Measurements from ENCODE around the gene LRCOL1.

Gene LRCOL1

GRCh38 chr12:132610051-132610759 is at the start of gene LRCOL1:
LRCOL1 (minus strand) TSS chr12:132610582; CDS start chr12:132606251, 4,331 bp downstream.
- no peak for DNase-seq (ENCODE audit: low read depth)

- DNase-seq (ENCODE audit: low read depth) = no peak
Measured at GRCh38 chr12:132660052-132660451, 49.7 kb upstream of the LRCOL1 start.

- DNase-seq (ENCODE audit: low read depth) = no peak
Measured at GRCh38 chr12:132659146-132659545, 48.8 kb upstream of the LRCOL1 start.

GRCh38 chr12:132658149-132658894 is 47.9 kb upstream of the LRCOL1 start:
- DNase-seq (ENCODE audit: low read depth) = no peak

GRCh38 chr12:132657004-132657727 is 46.8 kb upstream of the LRCOL1 start:
- no peak for DNase-seq (ENCODE audit: low read depth)

- DNase-seq (ENCODE audit: low read depth) = no peak
Measured at GRCh38 chr12:132653567-132654290, 43.3 kb upstream of the LRCOL1 start.

GRCh38 chr12:132651444-132652100 is 41.2 kb upstream of the LRCOL1 start:
- DNase-seq (ENCODE audit: low read depth) = no peak

- DNase-seq (ENCODE audit: low read depth) = no peak
Measured at GRCh38 chr12:132649226-132649945, 39.0 kb upstream of the LRCOL1 start.

- DNase-seq (ENCODE audit: low read depth) = no peak
Measured at GRCh38 chr12:132648616-132649225, 38.3 kb upstream of the LRCOL1 start.

GRCh38 chr12:132647858-132648257 is 37.5 kb upstream of the LRCOL1 start:
- DNase-seq (ENCODE audit: low read depth) = no peak

- DNase-seq (ENCODE audit: low read depth) = no peak
Measured at GRCh38 chr12:132646850-132647249, 36.5 kb upstream of the LRCOL1 start.

- no peak for DNase-seq (ENCODE audit: low read depth)
Measured at GRCh38 chr12:132642846-132643835, 32.8 kb upstream of the LRCOL1 start.

- DNase-seq (ENCODE audit: low read depth) = no peak
Measured at GRCh38 chr12:132641811-132642650, 31.6 kb upstream of the LRCOL1 start.

GRCh38 chr12:132640936-132641335 is 30.6 kb upstream of the LRCOL1 start:
- no peak for DNase-seq (ENCODE audit: low read depth)

GRCh38 chr12:132639956-132640520 is 29.7 kb upstream of the LRCOL1 start:
- DNase-seq (ENCODE audit: low read depth) = no peak

GRCh38 chr12:132638541-132639408 is 28.4 kb upstream of the LRCOL1 start:
- no peak for DNase-seq (ENCODE audit: low read depth)

GRCh38 chr12:132637811-132638210 is 27.4 kb upstream of the LRCOL1 start:
- no peak for DNase-seq (ENCODE audit: low read depth)
